Ishikawa (cell line): ENCODE measurements around the gene ELMO3.

Experiments used
- CEBPB ChIP-seq: IDR thresholded peaks from 2 replicates; pipeline ENCODE4 v1.6.1; 2012
- CREB1 ChIP-seq: IDR thresholded peaks from 2 replicates; pipeline ENCODE4 v1.6.1; 2012; ENCODE audit warnings: low read depth
- EGR1 ChIP-seq: IDR thresholded peaks from 2 replicates; pipeline ENCODE4 v1.6.1; 2012
- EP300 ChIP-seq: IDR thresholded peaks from 2 replicates; pipeline ENCODE4 v1.6.1; 2012; ENCODE audit warnings: borderline replicate concordance
- FOXM1 ChIP-seq: IDR thresholded peaks from 2 replicates; pipeline ENCODE4 v1.6.1; 2012; ENCODE audit warnings: low read depth, borderline replicate concordance
- MAX ChIP-seq: IDR thresholded peaks from 2 replicates; pipeline ENCODE4 v1.6.1; 2012
- NFIC ChIP-seq: IDR thresholded peaks from 2 replicates; pipeline ENCODE4 v1.6.1; 2012
- RAD21 ChIP-seq: IDR thresholded peaks from 2 replicates; pipeline ENCODE4 v1.6.1; 2012; ENCODE audit warnings: low read depth
- REST ChIP-seq: IDR thresholded peaks from 2 replicates; pipeline ENCODE4 v1.6.1; 2012; ENCODE audit warnings: low read depth, mild to moderate bottlenecking
- TAF1 ChIP-seq: IDR thresholded peaks from 2 replicates; pipeline ENCODE4 v1.6.1; 2012; ENCODE audit warnings: low read depth, mild to moderate bottlenecking
- TCF12 ChIP-seq: IDR thresholded peaks from 2 replicates; pipeline ENCODE4 v1.6.1; 2012; ENCODE audit warnings: low read depth
- TEAD4 ChIP-seq: IDR thresholded peaks from 2 replicates; pipeline ENCODE4 v1.6.1; 2012
- USF1 ChIP-seq: IDR thresholded peaks from 2 replicates; pipeline ENCODE4 v1.6.1; 2012
- YY1 ChIP-seq: IDR thresholded peaks from 2 replicates; pipeline ENCODE4 v1.6.1; 2012; ENCODE audit warnings: low read depth
- ZBTB7A ChIP-seq: IDR thresholded peaks from 2 replicates; pipeline ENCODE4 v1.6.1; 2012; ENCODE audit warnings: low read depth

The ELMO3 gene

GRCh38 chr16:67161595-67162058, 37.3 kb upstream of the ELMO3 start:
- no peak for TF ChIP-seq ZBTB7A

GRCh38 chr16:67162506-67163163, 36.3 kb upstream of the ELMO3 start:
- peak; percentile 6; the same call in 1 of the 2 replicates for TF ChIP-seq EP300
- no peak for TF ChIP-seq EGR1

- TF ChIP-seq USF1 (peak; percentile 3; the same call in 1 of the 2 replicates), EP300 (peak; percentile 4; the same call in 1 of the 2 replicates), MAX (peak; percentile 91), CREB1 (no peak)
Measured at GRCh38 chr16:67163164-67163998, 35.5 kb upstream of the ELMO3 start.

GRCh38 chr16:67163999-67164558, 34.9 kb upstream of the ELMO3 start:
- TF ChIP-seq CREB1: no peak
- TF ChIP-seq TEAD4: 0 out of 2 replicates have a peak, but pooled peaks have one; percentile 12
- TF ChIP-seq USF1: no peak
- no peak for TF ChIP-seq RAD21
- TF ChIP-seq REST: no peak

GRCh38 chr16:67164599-67165061, 34.3 kb upstream of the ELMO3 start, which contains the start of gene HSF4:
Gene HSF4, plus strand, starts transcription at chr16:67164745. Its CDS starts 67 bp downstream, at chr16:67164812.
- TF ChIP-seq ZBTB7A (no peak), NFIC (no peak), RAD21 (no peak), REST (no peak), CREB1 (no peak), TEAD4 (no peak), YY1 (no peak), EP300 (0 out of 2 replicates have a peak, but pooled peaks have one; percentile 11), CEBPB (no peak), MAX (peak; percentile 88), TCF12 (0 out of 2 replicates have a peak, but pooled peaks have one; percentile 24), USF1 (peak; percentile 82), FOXM1 (no peak), TAF1 (no peak)
